ENCODE data around the gene PLEKHG5. TPM values are rescaled to one million over a fixed set of nuclear protein-coding genes. Genes with fewer than 3 reads are reported as not detected.

Gene PLEKHG5
- total and polyA plus RNA-seq, 2 donors (not counting 1 experiment from before 2014, with no cell fraction given) = 0.13 to 0.20 TPM

DNA sequence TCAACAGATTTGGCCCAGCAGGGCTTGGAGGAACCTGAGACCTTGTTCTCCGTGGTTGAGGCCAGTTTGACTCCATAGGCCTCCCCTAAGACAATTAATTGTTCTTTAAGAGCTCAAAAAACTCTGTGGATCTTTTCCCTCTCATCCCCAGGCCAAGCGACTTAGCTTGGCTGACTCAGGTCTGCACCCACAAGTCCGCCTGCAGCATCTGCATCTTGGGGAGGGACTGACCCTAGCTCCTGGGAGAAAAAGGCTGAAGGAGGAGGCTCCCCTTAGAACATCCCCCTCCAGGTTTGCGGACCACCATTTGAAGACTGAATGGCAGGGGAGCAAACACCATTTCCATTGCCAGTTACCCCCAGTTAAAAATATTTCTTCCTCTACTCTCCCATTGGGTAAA is 70.2 kb downstream of the PLEKHG5 start:
- Mint-ChIP-seq H3K9me3 (ENCODE audit: insufficient read depth) (no peaks in the 10 kb centered on the region), H3K4me3 (no peak overlapping the region), H3K4me1 (peaks cover 15% of the 10 kb centered on the region), H3K27me3 (peaks cover 42% of the 10 kb centered on the region), H3K27ac (no peak overlapping the region)
- no peak overlapping the region for H3K4me2 ChIP-seq (replicated peaks; ENCODE audit: low read depth, low read length, poor library complexity, severe bottlenecking)
- H3K27me3 ChIP-seq (replicated peaks in 1 of 4; ENCODE audit: control extremely low read depth in 1 of 4, control insufficient read depth in 3 of 4, insufficient read depth in 4 of 4, low read length in 3 of 4) = peaks cover 0 to 78% (median 41%) of the 10 kb centered on the region in 4 experiments
- no peak for DNase-seq
- H2AFZ ChIP-seq (ENCODE audit: insufficient read depth, low read depth, low read length, poor library complexity, severe bottlenecking) = no peak overlapping the region
- POLR2A ChIA-PET = no interaction called here
- H3K4me3 ChIP-seq (ENCODE audit: control extremely low read depth in 1 of 5, extremely low read depth in 1 of 5, insufficient read depth in 1 of 5, low read depth in 2 of 5, low read length in 4 of 5) = no peak overlapping the region
- peaks cover 27 to 43% of the 10 kb centered on the region in 2 donors for H3K4me1 ChIP-seq (ENCODE audit: control insufficient read depth in 2 of 2, insufficient read depth in 2 of 2, low read length in 2 of 2)
- no peaks in the 10 kb centered on the region for H3K36me3 ChIP-seq (replicated peaks in 1 of 2; ENCODE audit: control extremely low read depth in 1 of 2, control insufficient read depth in 1 of 2, extremely low read depth in 1 of 2, insufficient read depth in 2 of 2, low read length in 1 of 2)
- H3K27ac ChIP-seq (ENCODE audit: low read length in 2 of 2) = no peak overlapping the region
- no peaks in the 10 kb centered on the region for H4K20me1 ChIP-seq (ENCODE audit: control insufficient read depth, insufficient read depth, low read length, poor library complexity, severe bottlenecking)
- CTCF ChIA-PET = interaction anchor here (1.1 to 6.1 kb wide), 2 partner anchors 9 to 18 kb away, joined by 5 to 53 read pairs; no protein-coding TSS in a partner anchor
- peaks cover 0 to 12% (median 0%) of the 10 kb centered on the region in 3 donors for H3K9me3 ChIP-seq (ENCODE audit: control extremely low read depth in 1 of 3, control insufficient read depth in 2 of 3, insufficient read depth in 1 of 3, low read length in 2 of 3)
- no peak for ATAC-seq (ENCODE audit: low read depth)
- TF ChIP-seq, protein P1, sequence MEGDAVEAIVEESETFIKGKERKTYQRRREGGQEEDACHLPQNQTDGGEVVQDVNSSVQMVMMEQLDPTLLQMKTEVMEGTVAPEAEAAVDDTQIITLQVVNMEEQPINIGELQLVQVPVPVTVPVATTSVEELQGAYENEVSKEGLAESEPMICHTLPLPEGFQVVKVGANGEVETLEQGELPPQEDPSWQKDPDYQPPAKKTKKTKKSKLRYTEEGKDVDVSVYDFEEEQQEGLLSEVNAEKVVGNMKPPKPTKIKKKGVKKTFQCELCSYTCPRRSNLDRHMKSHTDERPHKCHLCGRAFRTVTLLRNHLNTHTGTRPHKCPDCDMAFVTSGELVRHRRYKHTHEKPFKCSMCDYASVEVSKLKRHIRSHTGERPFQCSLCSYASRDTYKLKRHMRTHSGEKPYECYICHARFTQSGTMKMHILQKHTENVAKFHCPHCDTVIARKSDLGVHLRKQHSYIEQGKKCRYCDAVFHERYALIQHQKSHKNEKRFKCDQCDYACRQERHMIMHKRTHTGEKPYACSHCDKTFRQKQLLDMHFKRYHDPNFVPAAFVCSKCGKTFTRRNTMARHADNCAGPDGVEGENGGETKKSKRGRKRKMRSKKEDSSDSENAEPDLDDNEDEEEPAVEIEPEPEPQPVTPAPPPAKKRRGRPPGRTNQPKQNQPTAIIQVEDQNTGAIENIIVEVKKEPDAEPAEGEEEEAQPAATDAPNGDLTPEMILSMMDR (IDR thresholded peaks at IDR 0.05) = no peak
- TF ChIP-seq EZH2 (IDR thresholded peaks at IDR 0.05; ENCODE audit: borderline replicate concordance, insufficient read depth, low read depth, low read length, poor library complexity, severe bottlenecking) = no peak
- WGBS (ENCODE audit: insufficient coverage) = 50% methylated on average over 2 of the region's 4 CpGs
- H3K79me2 ChIP-seq (ENCODE audit: control insufficient read depth, insufficient read depth, low read length) = no peaks in the 10 kb centered on the region
- H3K9ac ChIP-seq (ENCODE audit: low read length) = no peak overlapping the region
- intact Hi-C loops (cut with micrococcal nuclease) = no loop called here

DNA sequence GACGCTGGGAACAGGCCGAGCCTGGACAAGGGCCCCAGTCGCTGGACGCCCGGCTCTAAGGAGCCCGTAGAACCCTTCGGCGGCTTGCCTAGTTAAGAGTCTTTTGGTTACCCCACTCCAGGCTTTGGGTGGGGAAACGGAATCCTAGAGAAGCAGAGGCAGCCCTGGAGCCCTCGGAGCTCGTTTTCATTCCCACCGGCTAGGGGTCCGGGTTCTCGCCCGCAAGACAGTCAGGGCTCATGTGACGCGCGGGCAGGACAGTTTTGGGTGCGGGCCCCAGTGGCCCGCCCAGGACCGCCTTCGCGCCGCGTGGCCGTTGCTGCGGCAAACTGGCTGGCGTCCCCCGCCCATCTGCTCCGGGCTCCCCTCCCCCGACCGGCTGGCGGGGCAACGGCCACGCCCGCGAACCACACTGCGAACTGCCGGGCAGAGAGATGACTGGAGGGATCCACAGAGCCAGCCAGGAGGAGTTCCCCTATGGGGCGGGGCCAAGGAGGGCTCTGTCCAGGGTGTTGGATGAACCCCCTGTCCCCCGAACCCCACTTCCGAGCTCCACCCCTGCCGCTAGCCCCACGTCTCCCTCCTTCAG is 70.9 kb downstream of the PLEKHG5 start:
- peak overlapping the region in 1 of 5 experiments; percentile 39 for H3K4me3 ChIP-seq (ENCODE audit: control extremely low read depth in 1 of 5, extremely low read depth in 1 of 5, insufficient read depth in 1 of 5, low read depth in 2 of 5, low read length in 4 of 5)

More for the DNA sequence above, 70.9 kb downstream of the PLEKHG5 start:
- Histone ChIP-seq H3K79me2 (ENCODE audit: control insufficient read depth, insufficient read depth, low read length) (no peaks in the 10 kb centered on the region), H3K4me1 (ENCODE audit: control insufficient read depth in 2 of 2, insufficient read depth in 2 of 2, low read length in 2 of 2) (peaks cover 27 to 40% of the 10 kb centered on the region in 2 donors), H3K36me3 (replicated peaks in 1 of 2; ENCODE audit: control extremely low read depth in 1 of 2, control insufficient read depth in 1 of 2, extremely low read depth in 1 of 2, insufficient read depth in 2 of 2, low read length in 1 of 2) (no peaks in the 10 kb centered on the region), H3K9me3 (ENCODE audit: control extremely low read depth in 1 of 3, control insufficient read depth in 2 of 3, insufficient read depth in 1 of 3, low read length in 2 of 3) (peaks cover 0 to 9% (median 0%) of the 10 kb centered on the region in 3 donors), H2AFZ (ENCODE audit: insufficient read depth, low read depth, low read length, poor library complexity, severe bottlenecking) (no peak overlapping the region), H3K9ac (ENCODE audit: low read length) (peak overlapping the region; percentile 19), H3K4me2 (replicated peaks; ENCODE audit: low read depth, low read length, poor library complexity, severe bottlenecking) (peak overlapping the region; percentile 71), H3K27me3 (replicated peaks in 1 of 4; ENCODE audit: control extremely low read depth in 1 of 4, control insufficient read depth in 3 of 4, insufficient read depth in 4 of 4, low read length in 3 of 4) (peaks cover 0 to 76% (median 38%) of the 10 kb centered on the region in 4 experiments), H3K27ac (ENCODE audit: low read length in 2 of 2) (no peak overlapping the region), H4K20me1 (ENCODE audit: control insufficient read depth, insufficient read depth, low read length, poor library complexity, severe bottlenecking) (no peaks in the 10 kb centered on the region)
- H3K9me3 Mint-ChIP-seq (ENCODE audit: insufficient read depth) = no peaks in the 10 kb centered on the region
- DNase-seq (no peak), ATAC-seq (ENCODE audit: low read depth) (no peak)
- H3K27ac Mint-ChIP-seq = no peak overlapping the region
- H3K27me3 Mint-ChIP-seq = peaks cover 46% of the 10 kb centered on the region
- CTCF ChIA-PET = interaction anchor here (1.1 to 6.1 kb wide), 2 partner anchors 8 to 19 kb away, joined by 5 to 53 read pairs; no protein-coding TSS in a partner anchor
- peak; percentile 76 for TF ChIP-seq EZH2 (IDR thresholded peaks at IDR 0.05; ENCODE audit: borderline replicate concordance, insufficient read depth, low read depth, low read length, poor library complexity, severe bottlenecking)
- TF ChIP-seq, protein P1 (IDR thresholded peaks at IDR 0.05) = no peak
- intact Hi-C loops (cut with micrococcal nuclease) = no loop called here
- peaks cover 15% of the 10 kb centered on the region for H3K4me1 Mint-ChIP-seq
- H3K4me3 Mint-ChIP-seq = no peak overlapping the region
- POLR2A ChIA-PET = no interaction called here
- WGBS (ENCODE audit: insufficient coverage) = 7% methylated on average over 44 of the region's 44 CpGs

Measured in B cell (primary cell).